ENCODE results near the gene MTIF3.

GRCh38 chr13:27450921-27451471 is 632 bp upstream of the MTIF3 start:
- no peak for TF ChIP-seq CTCF (IDR thresholded peaks at IDR 0.05)
- no peak for TF ChIP-seq CHD2 (IDR thresholded peaks at IDR 0.05; ENCODE audit: low read length, partially characterized antibody)
- no peak for TF ChIP-seq RAD21 (IDR thresholded peaks at IDR 0.05; ENCODE audit: low read length)
- no peak for TF ChIP-seq USF2 (IDR thresholded peaks at IDR 0.05; ENCODE audit: borderline replicate concordance, low read depth, low read length)
- no peak for TF ChIP-seq YY1 (IDR thresholded peaks at IDR 0.05; ENCODE audit: low read depth)
- no peak for TF ChIP-seq EP300 (IDR thresholded peaks at IDR 0.05; ENCODE audit: borderline replicate concordance in 1 of 2, low read depth in 1 of 2, low read length in 1 of 2)
- no peak for TF ChIP-seq SMC3 (IDR thresholded peaks at IDR 0.05; ENCODE audit: low read depth, low read length)
- TF ChIP-seq NFIC (IDR thresholded peaks at IDR 0.05; ENCODE audit: borderline replicate concordance): no peak
